ENCODE data around the gene BICC1.
"Not testable (repeated sequence)": the region's sequence is repeated elsewhere in the genome, so short reads cannot be mapped to it uniquely, and the experiment has no call there.

BICC1 gene

GRCh38 chr10:58826694-58827093 is 314.0 kb downstream of the BICC1 start:
- DNase-seq (ENCODE audit: low read depth), result no peak

DNA sequence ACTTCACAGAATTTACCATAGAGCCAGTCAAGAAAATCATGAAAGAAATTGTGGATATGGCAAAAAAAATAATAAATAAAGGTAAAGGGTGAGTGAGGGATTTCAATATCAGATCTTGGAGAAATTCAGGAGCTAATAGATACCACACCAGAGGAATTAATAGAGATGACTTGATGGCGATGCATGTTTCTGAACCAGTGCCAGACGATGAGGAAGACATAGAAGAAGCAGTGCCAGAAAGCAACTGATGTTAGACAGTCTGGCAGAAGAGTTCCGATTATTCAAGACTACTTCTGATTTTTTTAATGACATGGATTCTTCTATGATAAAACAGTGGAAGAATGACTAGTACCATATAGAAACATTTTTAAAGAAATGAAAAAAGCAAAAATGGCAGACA is 314.7 kb downstream of the BICC1 start:
- DNase-seq (ENCODE audit: low read depth), result peak; percentile 21

DNA sequence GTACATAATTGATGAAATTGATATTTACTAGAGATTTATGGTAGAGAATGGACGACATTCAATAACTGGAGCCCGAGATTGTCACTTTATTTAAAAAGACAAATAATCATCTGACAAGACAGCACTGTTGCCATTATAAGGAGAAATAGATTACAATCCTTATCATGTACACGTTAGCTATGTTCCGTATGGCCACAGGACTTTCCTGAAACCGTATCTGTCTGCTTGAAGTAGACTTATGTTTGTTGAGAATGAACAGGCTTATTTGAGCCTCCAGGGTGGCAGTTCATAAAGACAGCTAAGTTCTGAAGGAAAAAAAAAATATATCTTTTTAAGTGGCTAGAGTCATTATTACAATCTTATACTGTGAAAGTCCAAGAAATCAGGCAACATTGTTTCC is 317.2 kb downstream of the BICC1 start:
- no peak for DNase-seq (ENCODE audit: low read depth)

DNA sequence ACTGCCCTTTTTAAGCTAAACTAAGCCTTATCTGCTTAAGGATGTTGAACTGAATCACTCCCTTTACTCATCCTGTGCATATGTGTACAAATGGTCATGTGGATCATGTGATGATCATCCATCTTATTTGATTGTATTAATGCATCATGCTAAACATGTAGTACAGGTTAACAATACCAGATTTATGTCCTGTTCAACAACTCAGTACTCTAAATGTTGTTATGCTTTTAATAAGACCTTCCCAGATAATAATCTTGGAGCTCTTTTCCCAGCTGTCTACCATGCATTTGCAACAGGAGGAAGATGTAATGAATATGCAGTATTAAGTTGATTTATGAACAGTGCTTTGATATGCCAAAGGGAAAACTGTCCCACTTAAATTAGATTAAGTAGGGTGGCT is 318.0 kb downstream of the BICC1 start:
- no peak for DNase-seq (ENCODE audit: low read depth)

DNA sequence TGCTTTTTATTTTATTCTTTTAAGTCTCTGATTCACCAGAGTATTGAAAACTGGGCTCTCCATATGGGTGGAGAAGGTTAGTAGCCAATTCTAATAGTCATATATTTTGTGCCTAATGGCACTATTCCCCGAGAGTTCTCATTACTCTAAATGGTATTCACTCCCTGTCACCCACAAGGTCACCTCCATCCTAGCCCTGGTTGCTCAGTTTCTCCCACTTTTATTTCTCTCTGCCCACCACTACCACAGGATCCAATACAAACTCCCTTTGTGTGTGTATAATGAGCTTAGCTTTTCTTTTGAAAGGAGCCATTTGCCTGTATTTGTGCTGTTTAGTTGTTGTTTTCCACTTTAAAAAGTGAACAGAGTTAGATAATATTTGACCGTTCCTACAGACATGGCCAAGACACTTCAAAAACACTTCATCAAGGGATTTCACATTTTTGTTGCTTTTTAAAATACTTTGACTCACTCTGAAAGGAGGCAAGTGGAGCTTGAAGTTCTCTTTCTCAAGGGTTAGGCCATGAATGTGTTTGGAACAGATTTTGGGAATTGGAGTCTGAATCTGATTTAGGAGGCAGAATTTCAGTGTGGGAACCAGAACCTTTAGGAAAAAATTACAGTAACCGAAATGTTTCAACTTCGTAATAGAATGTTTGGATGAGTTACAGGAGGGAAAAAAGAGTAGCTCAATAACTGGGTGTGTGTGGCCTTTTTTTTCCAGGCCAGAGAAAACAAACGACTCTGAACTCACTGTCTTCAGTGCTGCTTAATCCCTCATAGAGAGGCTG is 321.3 kb downstream of the BICC1 start:
- DNase-seq (ENCODE audit: low read depth), result peak; percentile 22

DNA sequence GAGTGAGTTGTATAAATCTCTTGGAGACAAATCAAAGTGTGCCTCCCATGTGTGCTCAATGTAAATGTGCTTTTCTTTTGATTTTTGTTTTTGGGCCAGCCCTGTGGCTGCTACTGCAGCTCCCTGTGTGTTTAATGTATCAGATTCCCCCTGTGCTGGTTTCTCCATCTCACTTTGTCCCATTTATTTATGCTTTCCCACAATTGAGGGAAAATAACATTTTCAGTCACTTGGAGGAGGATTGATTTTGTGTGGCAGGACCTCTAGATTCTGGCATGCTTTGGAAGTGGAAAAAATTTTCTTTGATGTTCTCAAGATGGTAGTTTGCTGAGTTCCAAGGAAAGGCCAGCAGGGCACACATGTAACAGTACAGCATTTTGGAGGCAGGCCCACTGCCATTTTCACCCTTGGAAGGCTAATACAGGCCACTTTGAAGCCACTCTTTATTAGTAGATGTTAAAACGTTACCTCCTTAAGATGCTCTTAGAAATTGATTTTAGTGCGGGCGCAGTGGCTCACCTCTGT is 323.6 kb downstream of the BICC1 start:
- no peak for DNase-seq (ENCODE audit: low read depth)

DNA sequence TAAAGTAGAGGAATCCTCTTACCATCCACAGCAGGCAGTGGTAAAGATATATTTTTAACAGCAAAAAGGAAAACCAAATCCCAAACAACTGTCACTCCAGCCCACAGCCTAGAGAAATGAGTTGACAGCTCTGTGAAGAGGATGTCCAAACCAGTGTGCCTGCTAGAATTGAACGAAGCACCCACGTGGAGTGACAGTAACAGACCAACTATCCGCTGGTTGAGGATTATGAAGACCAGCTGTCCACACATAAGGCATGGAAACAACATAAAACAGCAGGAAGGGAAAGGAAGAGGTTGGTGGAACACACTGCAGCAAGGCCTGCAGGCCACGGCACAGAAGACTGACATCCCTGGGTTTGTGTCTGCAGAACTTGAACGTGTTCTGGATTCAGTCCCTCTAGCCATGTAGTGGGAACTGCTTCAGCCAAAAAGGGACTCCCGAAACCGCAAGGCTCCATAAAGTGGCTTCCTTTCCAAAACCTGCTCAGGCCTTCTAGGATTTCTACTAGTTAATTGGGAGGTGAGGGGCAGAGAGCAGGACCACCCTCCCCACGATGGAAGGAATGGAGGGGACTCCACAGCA is 324.4 kb downstream of the BICC1 start:
- no peak for DNase-seq (ENCODE audit: low read depth)

DNA sequence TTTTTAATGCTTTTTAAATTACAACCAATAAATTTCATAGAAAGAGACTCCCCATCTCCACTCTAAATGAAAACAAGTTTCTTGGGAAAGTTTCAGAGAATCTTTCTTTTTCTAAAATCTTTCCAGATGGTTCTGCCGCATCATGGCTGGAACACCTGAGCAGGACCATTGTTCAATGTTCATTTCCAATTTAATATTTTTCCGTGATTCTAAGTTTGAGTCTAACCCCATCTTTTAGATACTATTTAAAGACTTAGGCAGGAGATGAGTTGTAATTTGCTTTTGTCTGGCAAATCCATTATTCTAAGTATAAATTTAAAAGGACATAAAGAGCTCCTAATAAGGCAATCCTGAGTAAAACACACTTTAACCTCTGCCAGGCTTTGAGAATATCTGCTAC is 325.2 kb downstream of the BICC1 start:
- DNase-seq (ENCODE audit: low read depth), result no peak

- DNase-seq (ENCODE audit: low read depth), result no peak
Measured at GRCh38 chr10:58838561-58839208, 326.0 kb downstream of the BICC1 start.

DNA sequence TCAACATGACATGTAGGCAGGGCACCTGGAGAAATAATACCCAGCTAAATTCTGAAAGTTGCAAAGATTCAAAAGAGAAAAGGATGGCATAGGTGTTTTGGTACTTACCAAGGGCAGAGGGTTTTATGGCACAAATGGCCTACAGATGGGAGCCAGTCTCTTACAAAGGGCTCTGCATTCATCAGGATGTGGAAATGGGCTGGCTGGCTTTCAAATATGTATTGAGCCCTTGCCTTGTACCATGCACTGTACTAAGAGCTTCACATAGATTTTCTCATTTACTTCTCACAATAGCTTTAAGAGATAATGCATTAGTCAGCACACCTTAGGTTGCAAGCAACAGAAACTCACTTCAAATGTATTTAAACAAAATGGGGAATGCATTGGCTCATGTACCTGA is 327.1 kb downstream of the BICC1 start:
- peak; percentile 20 for DNase-seq (ENCODE audit: low read depth)

GRCh38 chr10:58840840-58841435 is 328.3 kb downstream of the BICC1 start:
- DNase-seq (ENCODE audit: low read depth), result no peak

- no peak for DNase-seq (ENCODE audit: low read depth)
Measured at GRCh38 chr10:58842860-58843376, 330.2 kb downstream of the BICC1 start.

DNA sequence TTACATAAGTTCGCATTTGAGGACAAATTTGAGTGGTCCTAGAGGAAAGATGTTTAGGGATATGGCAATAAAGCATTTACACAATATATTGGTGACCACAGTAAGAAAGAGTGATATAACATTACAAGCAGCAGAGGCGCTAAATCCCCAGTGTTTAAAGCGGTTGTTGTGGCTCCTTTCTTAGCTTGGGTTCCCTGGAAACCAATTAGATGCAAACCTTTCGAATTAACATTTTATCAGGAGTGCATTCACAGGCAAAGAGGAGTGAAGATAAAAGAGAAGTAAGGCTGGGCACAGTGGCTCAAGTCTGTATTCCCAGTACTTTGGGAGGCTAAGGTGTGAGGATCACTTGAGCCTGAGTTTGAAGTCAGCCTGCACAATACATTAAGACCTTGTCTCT is 331.1 kb downstream of the BICC1 start:
- DNase-seq (ENCODE audit: low read depth), result no peak

- no peak for DNase-seq (ENCODE audit: low read depth)
Measured at GRCh38 chr10:58844680-58845079, 332.0 kb downstream of the BICC1 start.

DNA sequence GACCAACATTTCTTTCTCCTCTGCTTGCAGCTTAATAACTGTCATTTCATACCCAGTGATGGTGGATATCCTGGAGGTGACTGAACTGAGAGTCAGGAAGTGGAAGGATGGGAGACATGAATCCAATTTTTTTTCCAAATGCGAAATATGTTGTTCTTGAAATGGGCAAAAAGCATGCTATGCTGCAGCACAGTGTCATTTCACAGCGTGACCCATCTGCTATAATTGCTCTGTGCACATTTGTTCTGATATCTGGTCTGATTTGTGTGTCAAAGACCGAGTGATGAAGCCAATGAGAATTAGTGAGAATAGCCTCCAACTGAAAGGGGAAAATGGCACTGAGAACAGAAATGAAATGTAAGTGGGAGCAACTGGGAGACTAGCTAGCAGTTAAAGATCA is 334.2 kb downstream of the BICC1 start:
- no peak for DNase-seq (ENCODE audit: low read depth)

- DNase-seq (ENCODE audit: low read depth), result peak; percentile 47
Measured at GRCh38 chr10:58851606-58852005, 338.9 kb downstream of the BICC1 start.

GRCh38 chr10:58853668-58854067 is 341.0 kb downstream of the BICC1 start:
- no peak for DNase-seq (ENCODE audit: low read depth)

- no peak for DNase-seq (ENCODE audit: low read depth)
Measured at GRCh38 chr10:58854811-58855210, 342.1 kb downstream of the BICC1 start.

- peak; percentile 99 for DNase-seq (ENCODE audit: low read depth)
Measured at GRCh38 chr10:58856508-58857240, 344.0 kb downstream of the BICC1 start.

DNA sequence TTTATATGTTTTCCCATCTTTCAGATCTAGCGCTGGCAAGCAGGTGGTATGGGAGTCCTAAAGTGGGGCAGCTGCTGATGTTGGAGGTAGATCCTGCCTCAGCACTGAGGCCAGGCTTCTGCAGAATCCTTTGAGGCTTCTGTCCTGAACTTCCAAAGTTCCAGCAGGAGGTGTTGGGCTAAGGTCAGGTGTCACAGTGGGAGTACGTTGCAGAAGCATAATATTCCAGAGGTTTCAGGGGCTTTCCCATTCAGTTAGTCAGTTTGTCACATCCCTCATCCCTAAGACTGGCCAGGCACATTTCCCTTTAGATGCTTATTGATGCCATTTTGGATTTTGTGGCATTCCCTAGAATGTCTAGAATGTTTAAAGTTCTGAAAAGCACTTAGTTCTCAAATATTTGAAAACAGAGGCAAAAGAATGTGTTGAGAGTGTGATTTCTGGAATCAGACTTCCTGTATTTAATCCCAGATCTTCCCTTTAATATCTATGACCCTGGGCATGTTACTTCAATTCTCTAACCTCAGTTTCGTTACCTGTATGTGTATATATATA is 344.7 kb downstream of the BICC1 start:
- peak; percentile 57 for DNase-seq (ENCODE audit: low read depth)

GRCh38 chr10:58858123-58858522 is 345.5 kb downstream of the BICC1 start:
- DNase-seq (ENCODE audit: low read depth), result not testable (repeated sequence)
